ENCODE results near the gene KRT1. TPM values are rescaled to one million over a fixed set of nuclear protein-coding genes. Genes with fewer than 3 reads are reported as not detected.

KRT1 gene
- total RNA-seq, 3 donors from 2014 or later (not counting 1 experiment from before 2014, with no cell fraction given), result 0.27 to 1.8 TPM; not detected in 1

DNA sequence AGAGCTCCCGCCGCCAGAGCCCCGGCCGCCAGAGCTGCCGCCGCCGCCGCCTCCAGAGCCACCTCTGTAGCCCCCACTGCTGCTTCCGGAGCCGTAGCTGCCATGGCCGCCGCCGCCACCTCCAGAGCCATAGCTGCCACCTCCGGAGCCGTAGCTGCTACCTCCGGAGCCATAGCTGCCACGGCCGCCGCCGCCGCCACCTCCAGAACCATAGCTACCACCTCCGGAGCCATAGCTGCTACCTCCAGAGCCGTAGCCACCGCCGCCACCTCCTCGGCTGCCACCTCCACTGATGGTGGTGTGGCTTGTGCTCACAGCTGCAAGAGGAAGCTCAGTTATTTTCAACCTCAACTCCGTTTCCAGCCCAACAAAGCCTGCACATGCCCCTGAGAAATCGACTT is 4.9 kb downstream of the KRT1 start:
- H3K27ac Mint-ChIP-seq, result no peak overlapping the region
- DNase-seq, result no peak
- Histone ChIP-seq H3K36me3 (ENCODE audit: control insufficient read depth, insufficient read depth, low read length) (no peaks in the 10 kb centered on the region), H3K27ac (ENCODE audit: low read length) (no peak overlapping the region), H3K4me3 (ENCODE audit: low read length) (no peak overlapping the region), H3K9me3 (ENCODE audit: control insufficient read depth, insufficient read depth, low read length) (no peaks in the 10 kb centered on the region), H3K27me3 (ENCODE audit: control insufficient read depth, insufficient read depth, low read length) (peaks cover 3% of the 10 kb centered on the region), H3K4me1 (ENCODE audit: control insufficient read depth, insufficient read depth, low read length) (no peaks in the 10 kb centered on the region)
- intact Hi-C loops (cut with micrococcal nuclease), result no loop called here
- peaks cover 18 to 24% of the 10 kb centered on the region in 2 donors for H3K4me1 Mint-ChIP-seq
- H3K9me3 Mint-ChIP-seq, result no peaks in the 10 kb centered on the region
- WGBS (ENCODE audit: insufficient coverage), result 92% methylated on average over 28 of the region's 28 CpGs
- peak in 1 of 3 donors; percentile 49 for ATAC-seq
- TF ChIP-seq, protein P1, sequence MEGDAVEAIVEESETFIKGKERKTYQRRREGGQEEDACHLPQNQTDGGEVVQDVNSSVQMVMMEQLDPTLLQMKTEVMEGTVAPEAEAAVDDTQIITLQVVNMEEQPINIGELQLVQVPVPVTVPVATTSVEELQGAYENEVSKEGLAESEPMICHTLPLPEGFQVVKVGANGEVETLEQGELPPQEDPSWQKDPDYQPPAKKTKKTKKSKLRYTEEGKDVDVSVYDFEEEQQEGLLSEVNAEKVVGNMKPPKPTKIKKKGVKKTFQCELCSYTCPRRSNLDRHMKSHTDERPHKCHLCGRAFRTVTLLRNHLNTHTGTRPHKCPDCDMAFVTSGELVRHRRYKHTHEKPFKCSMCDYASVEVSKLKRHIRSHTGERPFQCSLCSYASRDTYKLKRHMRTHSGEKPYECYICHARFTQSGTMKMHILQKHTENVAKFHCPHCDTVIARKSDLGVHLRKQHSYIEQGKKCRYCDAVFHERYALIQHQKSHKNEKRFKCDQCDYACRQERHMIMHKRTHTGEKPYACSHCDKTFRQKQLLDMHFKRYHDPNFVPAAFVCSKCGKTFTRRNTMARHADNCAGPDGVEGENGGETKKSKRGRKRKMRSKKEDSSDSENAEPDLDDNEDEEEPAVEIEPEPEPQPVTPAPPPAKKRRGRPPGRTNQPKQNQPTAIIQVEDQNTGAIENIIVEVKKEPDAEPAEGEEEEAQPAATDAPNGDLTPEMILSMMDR (IDR thresholded peaks at IDR 0.05), result no peak
- peaks cover 17 to 19% of the 10 kb centered on the region in 2 donors for H3K27me3 Mint-ChIP-seq (ENCODE audit: low read depth in 2 of 2)
- no peaks in the 10 kb centered on the region for H3K36me3 Mint-ChIP-seq
- no peak overlapping the region for H3K4me3 Mint-ChIP-seq

DNA sequence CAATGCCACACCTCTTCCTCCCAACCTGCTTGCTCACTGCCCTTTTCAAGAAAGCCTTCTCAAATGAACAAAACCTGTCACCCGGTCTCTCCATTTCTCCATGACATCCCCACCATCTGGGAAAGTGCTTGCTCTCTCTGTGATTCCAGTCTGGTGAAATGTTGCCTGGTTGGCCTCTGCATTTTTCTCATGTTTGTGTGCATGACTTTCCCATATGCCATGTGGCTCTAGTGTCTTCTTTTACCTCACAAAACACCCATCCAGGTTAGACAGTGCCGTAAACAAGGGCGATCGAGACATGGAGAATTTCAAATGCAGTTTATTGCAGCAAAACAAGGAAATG is 5.8 kb downstream of the KRT1 start:
- ATAC-seq, result no peak
- H3K4me3 ChIP-seq (ENCODE audit: low read length), result no peak overlapping the region
- H3K4me1 ChIP-seq (ENCODE audit: control insufficient read depth, insufficient read depth, low read length), result no peaks in the 10 kb centered on the region
- Mint-ChIP-seq H3K36me3 (no peaks in the 10 kb centered on the region), H3K9me3 (no peaks in the 10 kb centered on the region), H3K4me3 (no peak overlapping the region), H3K27ac (no peak overlapping the region), H3K27me3 (ENCODE audit: low read depth in 2 of 2) (peaks cover 17 to 21% of the 10 kb centered on the region in 2 donors), H3K4me1 (peaks cover 9 to 15% of the 10 kb centered on the region in 2 donors)
- DNase-seq, result no peak
- H3K9me3 ChIP-seq (ENCODE audit: control insufficient read depth, insufficient read depth, low read length), result no peaks in the 10 kb centered on the region
- 99% methylated on average over 4 of the region's 4 CpGs for WGBS (ENCODE audit: insufficient coverage)
- no peak overlapping the region for H3K27ac ChIP-seq (ENCODE audit: low read length)
- no peaks in the 10 kb centered on the region for H3K36me3 ChIP-seq (ENCODE audit: control insufficient read depth, insufficient read depth, low read length)
- intact Hi-C loops (cut with micrococcal nuclease), result no loop called here
- TF ChIP-seq, protein P1 (IDR thresholded peaks at IDR 0.05), result no peak
- H3K27me3 ChIP-seq (ENCODE audit: control insufficient read depth, insufficient read depth, low read length), result peaks cover 3% of the 10 kb centered on the region

DNA sequence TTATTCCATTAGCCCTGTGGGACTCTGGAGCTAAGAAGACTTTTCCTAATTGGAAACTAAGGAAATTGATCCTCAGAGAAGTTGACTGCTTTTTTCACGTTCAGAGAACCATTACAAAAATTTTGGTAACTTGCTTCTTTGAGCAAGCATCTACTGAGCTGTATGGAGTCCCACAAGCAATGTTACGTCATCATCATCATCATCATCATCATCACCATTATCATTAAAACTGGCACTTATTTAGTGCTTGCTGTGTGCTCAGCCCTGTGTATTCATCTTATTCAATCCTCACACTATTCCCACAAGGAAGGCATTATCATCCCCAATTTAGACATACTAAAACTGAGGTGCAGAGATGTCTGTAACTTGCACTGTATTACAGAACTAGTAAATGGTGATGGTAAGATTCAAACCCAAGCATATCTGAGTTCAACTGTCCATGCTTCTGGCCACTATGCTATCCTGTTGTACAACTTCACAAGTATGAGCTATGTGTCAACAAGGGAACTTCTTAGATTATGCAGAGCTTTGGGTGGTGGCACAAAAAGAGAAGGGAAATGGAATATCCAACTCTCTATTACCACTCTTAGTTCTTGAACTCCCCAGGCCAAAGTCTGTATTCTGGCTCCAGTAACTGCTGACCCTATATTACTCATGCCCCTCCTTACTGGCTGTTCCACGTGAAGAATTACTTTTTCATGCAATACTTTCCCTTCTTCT is 6.3 kb downstream of the KRT1 start:
- no peak overlapping the region for H3K4me3 Mint-ChIP-seq
- peaks cover 7 to 12% of the 10 kb centered on the region in 2 donors for H3K4me1 Mint-ChIP-seq
- H3K9me3 Mint-ChIP-seq, result no peaks in the 10 kb centered on the region
- H3K27ac Mint-ChIP-seq, result no peak overlapping the region
- Histone ChIP-seq H3K36me3 (ENCODE audit: control insufficient read depth, insufficient read depth, low read length) (no peaks in the 10 kb centered on the region), H3K4me3 (ENCODE audit: low read length) (no peak overlapping the region), H3K27me3 (ENCODE audit: control insufficient read depth, insufficient read depth, low read length) (peaks cover 3% of the 10 kb centered on the region), H3K4me1 (ENCODE audit: control insufficient read depth, insufficient read depth, low read length) (no peaks in the 10 kb centered on the region), H3K9me3 (ENCODE audit: control insufficient read depth, insufficient read depth, low read length) (no peaks in the 10 kb centered on the region), H3K27ac (ENCODE audit: low read length) (no peak overlapping the region)
- DNase-seq, result no peak
- TF ChIP-seq, protein P1 (IDR thresholded peaks at IDR 0.05), result no peak
- no peaks in the 10 kb centered on the region for H3K36me3 Mint-ChIP-seq
- 77% methylated on average over 3 of the region's 3 CpGs for WGBS (ENCODE audit: insufficient coverage)
- no peak for ATAC-seq
- peaks cover 17 to 22% of the 10 kb centered on the region in 2 donors for H3K27me3 Mint-ChIP-seq (ENCODE audit: low read depth in 2 of 2)
- intact Hi-C loops (cut with micrococcal nuclease), result no loop called here

DNA sequence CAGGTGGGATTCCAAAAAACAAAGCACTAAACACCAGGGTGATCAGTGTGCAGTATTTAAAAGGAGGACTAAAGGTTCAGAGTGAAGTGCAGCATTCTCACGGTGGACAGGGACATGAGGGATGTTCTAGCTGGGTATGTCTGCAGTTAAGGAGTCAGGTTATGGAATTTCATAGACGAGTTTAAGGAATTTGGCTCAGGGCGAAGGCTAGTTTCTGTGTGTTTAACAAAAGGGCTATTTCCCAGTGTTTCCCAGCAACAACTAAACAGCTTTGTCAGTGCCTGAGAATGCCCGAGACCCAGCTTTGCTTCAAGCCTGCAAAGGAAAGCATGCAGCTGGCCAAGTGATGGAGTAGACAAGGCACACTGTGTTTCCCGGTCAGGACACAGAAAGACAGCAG is 7.0 kb downstream of the KRT1 start:
- Histone ChIP-seq H3K4me3 (ENCODE audit: low read length) (no peak overlapping the region), H3K36me3 (ENCODE audit: control insufficient read depth, insufficient read depth, low read length) (no peaks in the 10 kb centered on the region), H3K27ac (ENCODE audit: low read length) (no peak overlapping the region), H3K4me1 (ENCODE audit: control insufficient read depth, insufficient read depth, low read length) (no peaks in the 10 kb centered on the region), H3K27me3 (ENCODE audit: control insufficient read depth, insufficient read depth, low read length) (peaks cover 2% of the 10 kb centered on the region), H3K9me3 (ENCODE audit: control insufficient read depth, insufficient read depth, low read length) (no peaks in the 10 kb centered on the region)
- H3K9me3 Mint-ChIP-seq, result no peaks in the 10 kb centered on the region
- DNase-seq (no peak), ATAC-seq (no peak)
- TF ChIP-seq, protein P1 (IDR thresholded peaks at IDR 0.05), result no peak
- H3K4me1 Mint-ChIP-seq, result peaks cover 7 to 12% of the 10 kb centered on the region in 2 donors
- peaks cover 17 to 19% of the 10 kb centered on the region in 2 donors for H3K27me3 Mint-ChIP-seq (ENCODE audit: low read depth in 2 of 2)
- H3K4me3 Mint-ChIP-seq, result no peak overlapping the region
- no peaks in the 10 kb centered on the region for H3K36me3 Mint-ChIP-seq
- 93% methylated on average over 5 of the region's 5 CpGs for WGBS (ENCODE audit: insufficient coverage)
- H3K27ac Mint-ChIP-seq, result no peak overlapping the region
- intact Hi-C loops (cut with micrococcal nuclease), result no loop called here
